ENCODE measurements around the gene FOXP1. TPM values are rescaled to one million over a fixed set of nuclear protein-coding genes. Genes with fewer than 3 reads are reported as not detected.

The FOXP1 gene
- total and polyA plus RNA-seq, 9 of the 15 experiments (the other 6 are each of a cell fraction or from before 2014, with no cell fraction given): 7.7 to 34.5 (median 13.7) TPM

- no peak overlapping the region for H3K4me3 ChIP-seq
- ATAC-seq: no peak
- ChIA-PET CTCF (ENCODE audit: low intra/inter-chr PET ratio) (no interaction called here), POLR2A (interaction anchor here (0.6 kb wide), 1 partner anchor 18 kb away, joined by 5 read pairs; no protein-coding TSS in a partner anchor)
- no peaks in the 10 kb centered on the region for H3K27me3 ChIP-seq (ENCODE audit: control insufficient read depth in 2 of 2, insufficient read depth in 2 of 2, low read length in 2 of 2)
- no peak overlapping the region for H3K4me2 ChIP-seq (ENCODE audit: insufficient read depth, low read length)
- H3K79me2 ChIP-seq (ENCODE audit: control insufficient read depth, insufficient read depth, low read length): no peaks in the 10 kb centered on the region
- in situ Hi-C loops (cut with MboI): no loop called here
- H3K9ac ChIP-seq (ENCODE audit: insufficient read depth in 1 of 2, low read depth in 2 of 2, low read length in 2 of 2): no peak overlapping the region
- no peak for FAIRE-seq
- 75% methylated on average over 2 of the region's 2 CpGs for WGBS (ENCODE audit: insufficient coverage, low coverage, missing lambda C conversion rate)
- intact Hi-C loops (cut with micrococcal nuclease): no loop called here
- H3K9me3 ChIP-seq (replicated peaks; ENCODE audit: control insufficient read depth, insufficient read depth, low read depth, low read length): no peaks in the 10 kb centered on the region
- H3K4me1 ChIP-seq (replicated peaks in 1 of 2; ENCODE audit: control insufficient read depth in 2 of 2, insufficient read depth in 2 of 2, low read length in 2 of 2): no peaks in the 10 kb centered on the region
- H4K20me1 ChIP-seq (replicated peaks; ENCODE audit: control insufficient read depth, insufficient read depth, low read length): no peaks in the 10 kb centered on the region
- no peak for DNase-seq (ENCODE audit: extremely low read depth in 1 of 4, low spot score in 3 of 4)
- no peak overlapping the region for H2AFZ ChIP-seq (ENCODE audit: low read depth, low read length)
- no peaks in the 10 kb centered on the region for H3K36me3 ChIP-seq (ENCODE audit: control insufficient read depth, insufficient read depth, low read length)
- no peaks in the 10 kb centered on the region for H3K9me1 ChIP-seq (ENCODE audit: control insufficient read depth, insufficient read depth, low read length)
- BruUV-seq (replicated peaks): no TSS peak
- TF ChIP-seq CHCHD3 (CRISPR knock-in tag; IDR thresholded peaks at IDR 0.05) (no peak), ZZZ3 (IDR thresholded peaks at IDR 0.05) (no peak), SNRNP70 (optimal IDR thresholded peaks at IDR 0.05; ENCODE audit: low read depth, low read length) (no peak), ZFPM2 (CRISPR knock-in tag; IDR thresholded peaks at IDR 0.05) (no peak), MCM3 (IDR thresholded peaks at IDR 0.05) (no peak), HIVEP1 (CRISPR knock-in tag; IDR thresholded peaks at IDR 0.05) (no peak), ZNF12 (CRISPR knock-in tag; IDR thresholded peaks at IDR 0.05) (no peak), HSF4 (CRISPR knock-in tag; IDR thresholded peaks at IDR 0.05; ENCODE audit: borderline replicate concordance) (no peak), ZNF586 (CRISPR knock-in tag; conservative IDR thresholded peaks at IDR 0.05) (no peak), SIRT6 (IDR thresholded peaks at IDR 0.05; ENCODE audit: low read depth, low read length) (no peak)
- TF ChIP-seq, protein P1, sequence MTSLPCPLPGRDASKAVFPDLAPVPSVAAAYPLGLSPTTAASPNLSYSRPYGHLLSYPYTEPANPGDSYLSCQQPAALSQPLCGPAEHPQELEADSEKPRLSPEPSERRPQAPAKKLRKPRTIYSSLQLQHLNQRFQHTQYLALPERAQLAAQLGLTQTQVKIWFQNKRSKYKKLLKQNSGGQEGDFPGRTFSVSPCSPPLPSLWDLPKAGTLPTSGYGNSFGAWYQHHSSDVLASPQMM (CRISPR knock-in tag; IDR thresholded peaks at IDR 0.05): no peak
- H3K27ac ChIP-seq (ENCODE audit: extremely low read depth, low read depth, low read length): no peak overlapping the region
These were observed 293.2 kb downstream of the FOXP1 start for GRCh38 chr3:71290301-71290700.
